IPS-15b (cell line): ENCODE measurements around the gene ITCH.
"Not testable (repeated sequence)": the region's sequence is repeated elsewhere in the genome, so short reads cannot be mapped to it uniquely, and the experiment has no call there.

ENCODE experiments used
- H3K27me3 ChIP-seq: one replicate; pipeline ENCODE4 v1.6.1; 2013; ENCODE audit warnings: low read length; ENCODE audit not compliant: control insufficient read depth, insufficient read depth
- H3K36me3 ChIP-seq: one replicate; pipeline ENCODE4 v1.6.1; 2013; ENCODE audit warnings: low read length; ENCODE audit not compliant: control insufficient read depth, insufficient read depth
- H3K4me1 ChIP-seq: one replicate; pipeline ENCODE4 v1.6.1; 2013; ENCODE audit warnings: mild to moderate bottlenecking, low read length; ENCODE audit not compliant: control insufficient read depth, insufficient read depth
- H3K4me3 ChIP-seq: one replicate; pipeline ENCODE4 v1.5.1; 2013; ENCODE audit warnings: low read depth, low read length
- H3K9ac ChIP-seq: one replicate; pipeline ENCODE4 v1.6.1; 2013; ENCODE audit warnings: low read depth, mild to moderate bottlenecking, low read length
- H3K9me3 ChIP-seq: one replicate; pipeline ENCODE4 v1.6.1; 2013; ENCODE audit warnings: mild to moderate bottlenecking, low read length; ENCODE audit not compliant: control insufficient read depth, insufficient read depth

Gene ITCH

DNA sequence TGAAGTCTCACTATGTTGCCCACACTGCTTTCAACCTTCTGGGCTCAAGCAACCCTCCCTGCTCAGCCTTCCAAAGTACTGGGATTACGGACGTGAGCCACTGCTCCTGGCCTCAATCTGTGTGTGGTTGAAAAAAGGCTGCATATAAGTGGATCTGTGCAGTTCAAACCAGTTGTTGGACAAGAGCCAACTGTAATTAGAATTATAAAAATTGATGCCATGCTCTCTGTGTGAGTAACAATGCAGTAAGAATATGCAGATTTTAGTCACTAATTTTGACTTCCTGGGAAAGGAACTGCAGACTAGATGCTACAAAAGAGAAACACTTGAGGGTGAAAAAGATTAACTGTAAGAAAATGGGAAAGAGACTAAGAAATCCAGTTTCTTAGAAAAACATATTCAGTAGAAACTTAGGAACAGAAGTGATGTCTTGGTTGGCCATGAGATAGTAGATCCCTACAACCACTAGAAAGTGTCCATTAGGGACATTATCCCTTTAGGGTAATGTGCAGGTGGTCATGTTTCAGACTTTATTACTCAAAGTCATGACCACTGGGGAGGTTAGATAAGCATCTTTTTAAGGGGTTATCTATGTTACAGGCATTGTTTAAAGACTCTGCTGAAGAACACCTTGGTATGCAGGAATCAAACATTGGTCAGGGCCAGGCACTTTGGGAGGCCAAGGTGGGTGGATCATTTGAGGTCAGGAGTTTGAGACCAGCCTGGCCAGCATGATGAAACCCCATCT, 26.3 kb downstream of the ITCH start:
- H3K9ac ChIP-seq, result no peak overlapping the region
- H3K27me3 ChIP-seq, result no peaks in the 10 kb centered on the region
- H3K36me3 ChIP-seq, result peaks cover 3% of the 10 kb centered on the region

DNA sequence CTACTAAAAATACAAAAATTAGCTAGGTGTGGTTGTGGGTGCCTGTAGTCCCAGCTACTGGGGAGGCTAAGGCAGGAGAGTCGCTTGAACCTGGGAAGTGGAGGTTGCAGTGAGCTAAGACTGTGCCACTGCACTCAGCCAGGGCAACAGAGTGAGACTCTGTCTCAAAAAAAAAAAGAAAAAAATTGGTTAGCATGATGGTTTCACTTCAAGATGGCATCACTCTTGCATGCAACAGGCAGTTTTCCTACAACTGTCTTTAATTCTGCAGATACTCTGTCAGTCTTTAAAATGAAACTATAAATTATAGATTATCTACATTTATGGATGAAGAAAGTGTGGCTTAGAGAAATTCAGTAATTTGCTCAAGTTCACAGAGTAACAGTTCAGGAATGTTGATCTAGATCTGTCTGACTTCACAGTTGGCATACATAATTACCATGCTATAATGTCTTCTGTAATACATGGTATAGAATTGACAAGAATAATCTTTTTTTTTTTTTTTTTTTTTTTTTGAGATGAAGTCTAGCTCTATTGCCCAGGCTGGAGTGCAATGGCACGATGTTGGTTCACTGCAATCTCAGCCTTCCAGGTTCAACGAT, 27.0 kb downstream of the ITCH start:
- Histone ChIP-seq H3K36me3 (peaks cover 7% of the 10 kb centered on the region), H3K9ac (no peak overlapping the region), H3K4me3 (no peak overlapping the region), H3K4me1 (peaks cover 4% of the 10 kb centered on the region), H3K27me3 (no peaks in the 10 kb centered on the region), H3K9me3 (no peaks in the 10 kb centered on the region)

More for the DNA sequence above, 26.3 kb downstream of the ITCH start:
- H3K4me3 ChIP-seq, result no peak overlapping the region
- peaks cover 4% of the 10 kb centered on the region for H3K4me1 ChIP-seq
- no peaks in the 10 kb centered on the region for H3K9me3 ChIP-seq

DNA sequence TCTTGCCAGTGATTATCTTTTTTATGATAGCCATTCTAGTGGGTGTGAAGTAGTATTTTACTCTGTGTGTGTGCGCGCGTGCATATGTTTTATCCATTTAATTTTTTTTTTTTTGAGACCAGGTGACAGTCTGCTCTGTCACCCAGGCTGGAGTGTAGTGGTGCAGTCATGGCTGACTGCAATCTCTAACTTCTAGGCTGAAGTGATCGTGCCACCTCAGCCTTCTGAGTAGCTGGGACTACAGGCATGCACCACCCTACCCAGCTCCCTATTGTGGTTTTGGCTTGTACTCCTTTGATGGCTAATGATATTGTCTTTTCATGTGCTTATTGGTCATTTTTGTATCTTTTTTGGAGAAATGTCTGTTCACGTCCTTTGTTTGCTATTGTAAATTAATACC, 33.3 kb downstream of the ITCH start:
- H3K27me3 ChIP-seq, result no peaks in the 10 kb centered on the region
- H3K9me3 ChIP-seq, result no peaks in the 10 kb centered on the region
- H3K4me3 ChIP-seq, result no peak overlapping the region
- H3K36me3 ChIP-seq, result peaks cover 10% of the 10 kb centered on the region
- H3K9ac ChIP-seq, result no peak overlapping the region
- peaks cover 2% of the 10 kb centered on the region for H3K4me1 ChIP-seq

DNA sequence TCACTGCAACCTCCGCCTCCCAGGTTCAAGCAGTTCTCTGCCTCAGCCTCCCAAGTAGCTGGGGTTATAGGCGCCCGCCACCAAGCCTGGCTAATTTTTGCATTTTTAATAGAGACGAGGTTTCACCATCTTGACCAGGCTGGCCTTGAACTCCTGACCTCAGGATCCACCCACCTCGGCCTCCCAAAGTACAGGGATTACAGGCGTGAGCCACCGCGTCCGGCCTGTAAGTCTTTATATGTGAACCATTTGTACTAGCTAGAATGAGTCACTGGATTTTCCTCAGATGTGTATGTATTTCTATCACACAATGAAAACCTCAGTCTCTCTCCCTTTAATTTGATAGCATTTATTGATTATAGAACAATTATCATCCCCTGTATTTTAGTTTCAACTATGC, 34.0 kb downstream of the ITCH start:
- Histone ChIP-seq H3K9me3 (no peaks in the 10 kb centered on the region), H3K36me3 (peaks cover 10% of the 10 kb centered on the region), H3K4me1 (peaks cover 2% of the 10 kb centered on the region), H3K9ac (no peak overlapping the region), H3K27me3 (no peaks in the 10 kb centered on the region), H3K4me3 (no peak overlapping the region)

DNA sequence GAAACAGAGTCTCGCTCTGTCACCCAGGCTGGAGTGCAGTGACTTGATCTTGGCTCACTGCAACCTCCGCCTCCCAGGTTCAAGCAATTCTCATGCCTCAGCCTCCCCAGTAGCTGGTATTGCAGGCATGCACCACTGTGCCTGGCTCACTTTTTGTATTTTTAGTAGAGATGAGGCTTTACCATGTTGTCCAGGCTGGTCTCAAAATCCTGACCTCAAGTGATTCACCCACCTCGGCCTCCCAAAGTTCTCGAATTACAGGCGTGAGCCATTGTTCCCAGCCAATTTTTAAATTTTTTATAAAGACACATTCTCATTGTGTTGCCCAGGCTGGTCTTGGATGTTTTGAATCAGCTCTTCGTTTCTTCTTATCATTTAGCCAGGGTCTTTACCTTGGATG, 37.7 kb downstream of the ITCH start:
- H3K4me1 ChIP-seq, H3K9ac ChIP-seq, H3K36me3 ChIP-seq, H3K4me3 ChIP-seq, H3K9me3 ChIP-seq, H3K27me3 ChIP-seq: not testable (repeated sequence)

DNA sequence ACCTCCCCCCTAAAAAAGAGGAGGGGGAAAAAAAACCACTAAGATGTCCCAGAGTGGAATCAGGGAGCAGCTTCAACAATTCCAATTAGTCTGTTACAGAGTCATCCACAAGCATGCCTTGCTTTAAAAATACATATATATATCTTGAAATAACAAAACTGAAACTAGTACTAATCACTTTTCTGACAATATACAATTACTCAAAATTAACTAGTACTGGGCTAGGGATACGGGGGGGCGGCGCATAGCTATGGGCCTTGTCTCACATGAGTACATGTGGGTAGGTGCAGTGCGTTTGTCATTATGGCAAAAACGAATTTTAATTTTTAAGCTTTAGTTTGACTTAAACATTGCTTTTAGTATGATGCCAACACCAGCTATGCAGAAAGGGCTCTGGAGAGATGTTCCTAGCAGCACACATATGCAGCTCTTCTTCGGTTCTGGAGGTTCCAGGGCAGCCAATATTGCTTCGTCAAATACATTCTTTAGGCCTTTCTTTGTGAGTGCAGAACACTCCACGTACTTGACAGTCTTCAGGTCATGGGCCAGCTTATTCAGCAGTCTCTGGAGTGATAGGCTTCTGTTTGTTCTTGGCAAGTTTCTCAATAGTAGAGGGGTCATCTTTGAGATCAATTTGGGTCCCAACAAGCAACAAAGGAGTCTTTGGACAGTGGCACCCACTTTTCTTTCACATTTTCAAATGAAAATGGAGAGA, 38.8 kb downstream of the ITCH start:
- Histone ChIP-seq H3K4me1 (peaks cover 2% of the 10 kb centered on the region), H3K9me3 (no peaks in the 10 kb centered on the region), H3K27me3 (no peaks in the 10 kb centered on the region), H3K36me3 (no peaks in the 10 kb centered on the region), H3K9ac (no peak overlapping the region), H3K4me3 (no peak overlapping the region)

GRCh38 chr20:34402461-34402860, 39.4 kb downstream of the ITCH start:
- Histone ChIP-seq H3K9me3 (no peaks in the 10 kb centered on the region), H3K36me3 (no peaks in the 10 kb centered on the region), H3K27me3 (no peaks in the 10 kb centered on the region), H3K9ac (no peak overlapping the region), H3K4me1 (peaks cover 2% of the 10 kb centered on the region), H3K4me3 (no peak overlapping the region)

DNA sequence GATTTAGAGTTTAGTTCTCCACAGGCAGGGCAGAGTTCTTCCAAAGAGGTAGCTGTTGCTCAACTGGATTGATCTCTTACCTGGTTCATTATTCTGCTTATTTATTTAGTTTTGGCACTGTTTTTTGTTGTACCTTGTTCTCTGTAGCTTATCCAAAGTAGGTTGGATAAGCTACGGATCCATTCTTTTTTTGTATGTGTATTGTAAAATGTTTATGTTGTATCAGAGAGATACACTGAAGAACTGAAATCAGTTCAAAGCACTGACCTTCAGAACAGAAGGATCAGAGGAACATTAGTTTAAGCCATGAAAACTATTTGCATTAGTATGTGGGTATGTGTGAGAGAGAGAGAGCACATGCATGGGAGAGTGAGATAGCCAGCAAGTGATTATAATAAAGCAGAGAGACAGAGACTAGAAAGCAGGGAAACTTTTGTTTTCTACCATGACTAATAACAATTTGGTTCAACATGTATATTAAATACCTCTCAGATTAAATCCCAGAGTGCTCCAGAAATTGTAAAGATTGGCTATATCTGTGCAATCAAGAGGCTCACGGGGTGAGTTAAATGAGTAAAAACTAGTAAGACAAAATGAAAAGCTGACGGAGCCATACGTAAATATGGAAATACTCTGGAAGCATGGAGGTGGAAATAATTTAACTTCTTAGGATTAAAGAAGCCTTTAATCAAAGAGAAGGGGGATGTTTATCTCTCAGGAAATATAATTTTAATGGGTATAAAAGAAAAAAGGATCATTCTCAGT, 40.2 kb downstream of the ITCH start:
- no peaks in the 10 kb centered on the region for H3K36me3 ChIP-seq
- H3K9ac ChIP-seq, result no peak overlapping the region
- peaks cover 2% of the 10 kb centered on the region for H3K4me1 ChIP-seq

GRCh38 chr20:34403908-34404307, 40.8 kb downstream of the ITCH start:
- H3K4me1 ChIP-seq, result peaks cover 2% of the 10 kb centered on the region
- no peak overlapping the region for H3K9ac ChIP-seq
- H3K27me3 ChIP-seq, result no peaks in the 10 kb centered on the region
- no peaks in the 10 kb centered on the region for H3K36me3 ChIP-seq
- no peaks in the 10 kb centered on the region for H3K9me3 ChIP-seq
- H3K4me3 ChIP-seq, result no peak overlapping the region

More for the DNA sequence above, 40.2 kb downstream of the ITCH start:
- H3K9me3 ChIP-seq, result no peaks in the 10 kb centered on the region
- H3K4me3 ChIP-seq, result no peak overlapping the region
- H3K27me3 ChIP-seq, result no peaks in the 10 kb centered on the region

DNA sequence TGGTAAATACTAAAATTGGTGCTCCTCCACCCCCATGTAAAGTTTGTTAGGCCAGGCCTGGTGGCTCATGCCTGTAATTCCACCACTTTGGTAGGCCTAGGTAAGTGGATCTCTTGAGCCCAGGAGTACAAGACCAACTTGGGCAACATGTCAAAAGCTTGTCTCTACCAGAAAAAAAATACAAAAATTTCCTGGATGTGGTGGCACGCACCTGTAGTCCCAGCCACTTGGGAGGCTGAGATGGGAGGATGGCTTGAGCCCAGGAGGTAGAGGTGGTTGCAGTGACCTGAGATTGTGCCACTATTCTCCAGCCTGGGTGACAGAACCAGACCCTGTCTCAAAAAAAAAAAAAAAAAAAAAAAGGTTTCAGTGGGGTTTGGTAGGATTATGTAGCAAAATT, 41.7 kb downstream of the ITCH start:
- Histone ChIP-seq H3K36me3 (no peaks in the 10 kb centered on the region), H3K4me3 (no peak overlapping the region), H3K27me3 (no peaks in the 10 kb centered on the region), H3K9me3 (no peaks in the 10 kb centered on the region), H3K4me1 (peaks cover 2% of the 10 kb centered on the region), H3K9ac (no peak overlapping the region)

GRCh38 chr20:34405247-34405651, 42.2 kb downstream of the ITCH start:
- not testable (repeated sequence) for H3K4me1 ChIP-seq, H3K9ac ChIP-seq, H3K36me3 ChIP-seq, H3K4me3 ChIP-seq, H3K27me3 ChIP-seq, H3K9me3 ChIP-seq
